Keratinocyte (primary cell): ENCODE data around the gene CACNA1C.

Experiments
- EZH2 ChIP-seq: IDR thresholded peaks from one replicate; pipeline ENCODE4 v1.6.1; 2012; ENCODE audit warnings: inconsistent platforms, mild to moderate bottlenecking, low read length, moderate library complexity
- TF ChIP-seq, protein P1 (sequence below), 3 experiments: IDR thresholded peaks in 1 of 3; conservative IDR thresholded peaks in 1 of 3; optimal IDR thresholded peaks in 1 of 3; 2 replicates in 2 of 3; 3 replicates in 1 of 3; pipeline versions ENCODE3 to v1.5.1; 2011; ENCODE audit warnings: low read length in 3 of 3, mild to moderate bottlenecking in 3 of 3, moderate library complexity in 2 of 3, control low read depth in 1 of 3, inconsistent platforms in 1 of 3; ENCODE audit not compliant: insufficient read depth in 2 of 3; ENCODE audit errors: extremely low read depth in 1 of 3

DNA sequence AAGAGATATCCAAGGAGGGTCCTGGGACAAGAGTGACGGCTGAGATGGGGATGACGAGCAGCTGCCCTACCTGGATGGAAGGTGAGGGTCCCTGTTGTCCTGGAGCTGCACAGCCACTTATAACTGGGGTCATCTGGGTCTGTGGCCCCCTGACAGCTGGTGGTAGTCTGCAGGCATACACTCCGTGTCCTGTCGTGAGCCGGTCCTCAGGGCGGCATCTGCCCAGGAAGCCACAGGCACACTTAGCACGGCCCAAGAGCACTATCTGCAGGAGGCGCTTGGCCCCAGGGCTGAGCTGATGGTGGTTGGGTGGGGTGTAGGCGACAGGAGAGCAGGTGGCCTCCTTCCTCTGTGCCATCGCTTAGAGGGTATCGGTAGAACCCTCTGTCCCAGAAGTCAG, 248.1 kb downstream of the CACNA1C start:
- TF ChIP-seq, protein P1, sequence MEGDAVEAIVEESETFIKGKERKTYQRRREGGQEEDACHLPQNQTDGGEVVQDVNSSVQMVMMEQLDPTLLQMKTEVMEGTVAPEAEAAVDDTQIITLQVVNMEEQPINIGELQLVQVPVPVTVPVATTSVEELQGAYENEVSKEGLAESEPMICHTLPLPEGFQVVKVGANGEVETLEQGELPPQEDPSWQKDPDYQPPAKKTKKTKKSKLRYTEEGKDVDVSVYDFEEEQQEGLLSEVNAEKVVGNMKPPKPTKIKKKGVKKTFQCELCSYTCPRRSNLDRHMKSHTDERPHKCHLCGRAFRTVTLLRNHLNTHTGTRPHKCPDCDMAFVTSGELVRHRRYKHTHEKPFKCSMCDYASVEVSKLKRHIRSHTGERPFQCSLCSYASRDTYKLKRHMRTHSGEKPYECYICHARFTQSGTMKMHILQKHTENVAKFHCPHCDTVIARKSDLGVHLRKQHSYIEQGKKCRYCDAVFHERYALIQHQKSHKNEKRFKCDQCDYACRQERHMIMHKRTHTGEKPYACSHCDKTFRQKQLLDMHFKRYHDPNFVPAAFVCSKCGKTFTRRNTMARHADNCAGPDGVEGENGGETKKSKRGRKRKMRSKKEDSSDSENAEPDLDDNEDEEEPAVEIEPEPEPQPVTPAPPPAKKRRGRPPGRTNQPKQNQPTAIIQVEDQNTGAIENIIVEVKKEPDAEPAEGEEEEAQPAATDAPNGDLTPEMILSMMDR (optimal IDR thresholded peaks at IDR 0.05 in 1 of 3, IDR thresholded peaks at IDR 0.05 in 1 of 3, conservative IDR thresholded peaks at IDR 0.05 in 1 of 3; ENCODE audit: extremely low read depth in 1 of 3, insufficient read depth in 2 of 3, low read length in 3 of 3) = no peak
- TF ChIP-seq EZH2 = no peak
